Caco-2 (cell line): ENCODE data around the gene PYGL. TPM values are rescaled to one million over a fixed set of nuclear protein-coding genes. Genes with fewer than 3 reads are reported as not detected.

Experiments
- BruUV-seq: library from RNA; stranded (reverse); fragments of 400-500 nt; replicated peaks from 2 replicates; lab custom pipeline; 2021; lab: Mats Ljungman, UMichigan
- CTCF ChIA-PET: fragments of 300-600 bp; sonication (Branson Sonifier 250); formaldehyde crosslinking; loops from one replicate; lab custom pipeline; 2022; ENCODE audit warnings: antibody characterized with exemption; lab: Charles Lee
- POLR2A ChIA-PET: fragments of 300-600 bp; sonication (Branson Sonifier 250); formaldehyde crosslinking; loops from one replicate; lab custom pipeline; 2022; ENCODE audit warnings: antibody characterized with exemption; lab: Charles Lee
- DNase-seq, 2 experiments: peaks; one replicate each; pipeline versions ENCODE4 v3.0.0 to v3.0.0-alpha.2; 2020 to 2022
- H3K27me3 ChIP-seq: replicated peaks from 2 replicates; pipeline ENCODE4 v1.6.0; 2011; ENCODE audit warnings: low read length; ENCODE audit not compliant: control insufficient read depth, insufficient read depth
- H3K36me3 ChIP-seq: 2 replicates; pipeline ENCODE4 v1.5.1; 2011; ENCODE audit warnings: low read length; ENCODE audit not compliant: control insufficient read depth, insufficient read depth
- H3K4me1 ChIP-seq: fragments of 250-450 bp; sonication (Bioruptor Pico); 2 replicates; pipeline ENCODE4 v1.5.1; 2020; ENCODE audit warnings: mild to moderate bottlenecking
- H3K4me3 ChIP-seq: 2 replicates; pipeline ENCODE4 v1.5.1; 2011; ENCODE audit warnings: low read depth, mild to moderate bottlenecking, control low read depth, low read length
- H3K9me3 ChIP-seq: fragments of 250-450 bp; sonication (Bioruptor Pico); 2 replicates; pipeline ENCODE4 v1.5.1; 2020; ENCODE audit warnings: mild to moderate bottlenecking, moderate library complexity
- H3K27ac Mint-ChIP-seq: one replicate; pipeline ENCODE4 v1.8.0; 2022; ENCODE audit warnings: mixed read lengths; ENCODE audit not compliant: unreplicated experiment
- H3K27me3 Mint-ChIP-seq: one replicate; pipeline ENCODE4 v1.8.0; 2022; ENCODE audit warnings: mixed read lengths; ENCODE audit not compliant: insufficient read depth, unreplicated experiment
- H3K36me3 Mint-ChIP-seq: one replicate; pipeline ENCODE4 v1.8.0; 2022; ENCODE audit warnings: mild to moderate bottlenecking, mixed read lengths; ENCODE audit not compliant: insufficient read depth, unreplicated experiment
- H3K4me1 Mint-ChIP-seq: one replicate; pipeline ENCODE4 v1.8.0; 2022; ENCODE audit warnings: low read depth, mixed read lengths; ENCODE audit not compliant: unreplicated experiment
- H3K4me3 Mint-ChIP-seq: one replicate; pipeline ENCODE4 v1.8.0; 2022; ENCODE audit warnings: mild to moderate bottlenecking, moderate library complexity, mixed read lengths; ENCODE audit not compliant: unreplicated experiment
- H3K9me3 Mint-ChIP-seq: one replicate; pipeline ENCODE4 v1.8.0; 2022; ENCODE audit warnings: mixed read lengths; ENCODE audit not compliant: unreplicated experiment
- CTCF ChIP-seq, 2 experiments: fragments of 200-600 bp in 1 of 2; IDR thresholded peaks; 1 replicate in 1 of 2; 2 replicates in 1 of 2; pipeline versions ENCODE4 v1.5.1 to v1.8.0; 2011 to 2022; ENCODE audit warnings: antibody characterized with exemption in 1 of 2, control low read depth in 1 of 2, inconsistent platforms in 1 of 2, low read depth in 1 of 2, low read length in 1 of 2, mild to moderate bottlenecking in 1 of 2, moderate library complexity in 1 of 2; ENCODE audit not compliant: insufficient read depth in 1 of 2, severe bottlenecking in 1 of 2, unreplicated experiment in 1 of 2
- intact Hi-C: fragments of 100-400 bp; cut with micrococcal nuclease; formaldehyde crosslinking; loops from one replicate; pipeline ENCODE4 v1.10.0; 2022; ENCODE audit not compliant: unreplicated experiment
- total RNA-seq: library from RNA; stranded (reverse); gene quantifications from 2 replicates; pipeline ENCODE4 v1.2.3, GENCODE V29; 2022

Gene PYGL
- total RNA-seq, 1 experiment from 2014 or later, result 98.1 TPM

DNA sequence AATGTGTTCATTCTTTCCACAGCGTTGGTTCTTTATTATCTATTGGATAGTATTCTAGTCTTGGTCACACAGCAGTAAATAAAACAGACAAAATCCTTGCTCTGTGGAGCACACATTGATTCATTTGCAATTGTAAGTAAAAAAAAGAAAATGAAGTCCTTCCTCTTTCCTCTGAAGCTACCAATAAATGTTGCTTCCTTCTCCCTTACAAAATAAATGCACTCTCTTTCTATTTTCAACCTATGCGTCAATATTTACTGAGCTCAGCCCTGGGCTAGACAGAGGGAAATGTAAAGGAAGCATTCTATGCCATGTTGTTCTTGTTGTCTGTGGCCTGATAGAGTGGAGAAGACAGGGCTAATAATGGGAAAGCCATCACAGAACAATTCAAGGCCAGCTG is 69.5 kb downstream of the PYGL start:
- Histone ChIP-seq H3K36me3 (no peaks in the 10 kb centered on the region), H3K27me3 (no peaks in the 10 kb centered on the region), H3K9me3 (no peaks in the 10 kb centered on the region), H3K4me1 (no peaks in the 10 kb centered on the region), H3K4me3 (no peak overlapping the region)
- Mint-ChIP-seq H3K4me1 (no peaks in the 10 kb centered on the region), H3K9me3 (no peaks in the 10 kb centered on the region), H3K27me3 (peaks cover 6% of the 10 kb centered on the region), H3K36me3 (no peaks in the 10 kb centered on the region), H3K4me3 (no peak overlapping the region), H3K27ac (no peak overlapping the region)
- TF ChIP-seq CTCF (IDR thresholded peaks at IDR 0.05; ENCODE audit: insufficient read depth in 1 of 2, low read depth in 1 of 2, low read length in 1 of 2, severe bottlenecking in 1 of 2, unreplicated experiment in 1 of 2), result no peak
- no TSS peak for BruUV-seq
- intact Hi-C loops, result no loop called here
- CTCF ChIA-PET, result no interaction called here
- DNase-seq, result no peak
- POLR2A ChIA-PET, result no interaction called here

GRCh38 chr14:50871914-50872732 is 72.2 kb downstream of the PYGL start, which contains the start of gene ABHD12B:
Gene ABHD12B, plus strand, starts transcription at chr14:50872053. Its CDS starts 122 bp downstream, at chr14:50872175.
- POLR2A ChIA-PET, result no interaction called here
- intact Hi-C loops, result no loop called here
- no peak within 1 kb of the TSS for H3K4me3 Mint-ChIP-seq
- DNase-seq, result no peak
- Histone ChIP-seq H3K4me1 (no peaks in the 10 kb centered on the region), H3K4me3 (no peak within 1 kb of the TSS), H3K27me3 (no peaks in the 10 kb centered on the region), H3K36me3 (no peaks in the 10 kb centered on the region), H3K9me3 (no peaks in the 10 kb centered on the region)
- no TSS peak for BruUV-seq
- CTCF ChIA-PET, result no interaction called here
- H3K4me1 Mint-ChIP-seq, result no peaks in the 10 kb centered on the region
- no peak for TF ChIP-seq CTCF (IDR thresholded peaks at IDR 0.05; ENCODE audit: insufficient read depth in 1 of 2, low read depth in 1 of 2, low read length in 1 of 2, severe bottlenecking in 1 of 2, unreplicated experiment in 1 of 2)
- H3K36me3 Mint-ChIP-seq, result no peaks in the 10 kb centered on the region
- H3K9me3 Mint-ChIP-seq, result no peaks in the 10 kb centered on the region
- peaks cover 9% of the 10 kb centered on the region for H3K27me3 Mint-ChIP-seq
- H3K27ac Mint-ChIP-seq, result no peak within 1 kb of the TSS

GRCh38 chr14:50871228-50871627 is 73.1 kb downstream of the PYGL start:
- BruUV-seq, result no TSS peak
- Mint-ChIP-seq H3K27me3 (peaks cover 8% of the 10 kb centered on the region), H3K4me1 (no peaks in the 10 kb centered on the region), H3K27ac (no peak overlapping the region), H3K9me3 (no peaks in the 10 kb centered on the region), H3K36me3 (no peaks in the 10 kb centered on the region), H3K4me3 (no peak overlapping the region)
- Histone ChIP-seq H3K4me3 (no peak overlapping the region), H3K9me3 (no peaks in the 10 kb centered on the region), H3K36me3 (no peaks in the 10 kb centered on the region), H3K27me3 (no peaks in the 10 kb centered on the region), H3K4me1 (no peaks in the 10 kb centered on the region)
- ChIA-PET POLR2A (no interaction called here), CTCF (no interaction called here)
- intact Hi-C loops, result no loop called here
- no peak for DNase-seq
- no peak for TF ChIP-seq CTCF (IDR thresholded peaks at IDR 0.05; ENCODE audit: insufficient read depth in 1 of 2, low read depth in 1 of 2, low read length in 1 of 2, severe bottlenecking in 1 of 2, unreplicated experiment in 1 of 2)
